GM04503 (cell line): ENCODE measurements around the gene NUMBL.
"Not testable (repeated sequence)": the region's sequence is repeated elsewhere in the genome, so short reads cannot be mapped to it uniquely, and the experiment has no call there.

ENCODE experiments used
- DNase-seq: peaks from one replicate; pipeline ENCODE4 v3.0.0-alpha.2; 2012; ENCODE audit warnings: low read depth

NUMBL gene

GRCh38 chr19:40629346-40629745, 61.1 kb downstream of the NUMBL start:
- DNase-seq: no peak

- DNase-seq: no peak
Observed at GRCh38 chr19:40627486-40628279, 62.8 kb downstream of the NUMBL start.

- DNase-seq: no peak
Observed at GRCh38 chr19:40626918-40627317, 63.5 kb downstream of the NUMBL start.

- no peak for DNase-seq
Observed at GRCh38 chr19:40625406-40626120, 64.9 kb downstream of the NUMBL start.

- DNase-seq: not testable (repeated sequence)
Observed at GRCh38 chr19:40624369-40625153, 65.9 kb downstream of the NUMBL start.

GRCh38 chr19:40623403-40624251, 66.8 kb downstream of the NUMBL start:
- no peak for DNase-seq

- no peak for DNase-seq
Observed at GRCh38 chr19:40622773-40623075, 67.7 kb downstream of the NUMBL start.

GRCh38 chr19:40621966-40622772, 68.3 kb downstream of the NUMBL start:
- no peak for DNase-seq

- DNase-seq: no peak
Observed at GRCh38 chr19:40621283-40621682, 69.2 kb downstream of the NUMBL start.

- no peak for DNase-seq
Observed at GRCh38 chr19:40620161-40620485, 70.3 kb downstream of the NUMBL start.

- DNase-seq: no peak
Observed at GRCh38 chr19:40619333-40620160, 70.9 kb downstream of the NUMBL start.

- no peak for DNase-seq
Observed at GRCh38 chr19:40617961-40618360, 72.5 kb downstream of the NUMBL start.

- no peak for DNase-seq
Observed at GRCh38 chr19:40616941-40617340, 73.5 kb downstream of the NUMBL start.

- no peak for DNase-seq
Observed at GRCh38 chr19:40616178-40616577, 74.3 kb downstream of the NUMBL start.
